ENCODE results near the gene CNKSR3.

The CNKSR3 gene

GRCh38 chr6:154341336-154341735, 169.1 kb downstream of the CNKSR3 start:
- ATAC-seq: no peak
